ENCODE measurements around the gene NAGLU.

DNA sequence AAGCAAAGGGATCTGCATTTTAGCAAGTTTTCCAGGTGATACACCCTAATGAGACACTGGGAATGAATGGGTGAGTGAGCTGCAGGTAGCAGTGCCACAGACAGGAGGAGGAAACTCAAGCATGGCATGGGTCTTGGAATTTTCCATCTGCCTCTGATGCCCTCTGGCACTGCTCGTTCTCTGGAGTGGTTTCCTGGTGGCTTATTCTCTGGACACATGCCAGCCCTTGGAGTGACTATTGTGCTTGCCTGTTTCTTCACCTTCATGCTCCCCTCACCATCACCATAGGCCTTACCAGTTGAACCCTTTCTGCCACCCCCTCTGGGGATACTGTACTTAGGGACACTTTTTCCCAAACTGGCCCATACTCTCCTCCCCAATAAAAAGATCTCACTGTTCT lies 27.5 kb downstream of the NAGLU start:
- TF ChIP-seq, protein P1, sequence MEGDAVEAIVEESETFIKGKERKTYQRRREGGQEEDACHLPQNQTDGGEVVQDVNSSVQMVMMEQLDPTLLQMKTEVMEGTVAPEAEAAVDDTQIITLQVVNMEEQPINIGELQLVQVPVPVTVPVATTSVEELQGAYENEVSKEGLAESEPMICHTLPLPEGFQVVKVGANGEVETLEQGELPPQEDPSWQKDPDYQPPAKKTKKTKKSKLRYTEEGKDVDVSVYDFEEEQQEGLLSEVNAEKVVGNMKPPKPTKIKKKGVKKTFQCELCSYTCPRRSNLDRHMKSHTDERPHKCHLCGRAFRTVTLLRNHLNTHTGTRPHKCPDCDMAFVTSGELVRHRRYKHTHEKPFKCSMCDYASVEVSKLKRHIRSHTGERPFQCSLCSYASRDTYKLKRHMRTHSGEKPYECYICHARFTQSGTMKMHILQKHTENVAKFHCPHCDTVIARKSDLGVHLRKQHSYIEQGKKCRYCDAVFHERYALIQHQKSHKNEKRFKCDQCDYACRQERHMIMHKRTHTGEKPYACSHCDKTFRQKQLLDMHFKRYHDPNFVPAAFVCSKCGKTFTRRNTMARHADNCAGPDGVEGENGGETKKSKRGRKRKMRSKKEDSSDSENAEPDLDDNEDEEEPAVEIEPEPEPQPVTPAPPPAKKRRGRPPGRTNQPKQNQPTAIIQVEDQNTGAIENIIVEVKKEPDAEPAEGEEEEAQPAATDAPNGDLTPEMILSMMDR (IDR thresholded peaks at IDR 0.05), result no peak
- no peak for TF ChIP-seq ZFX (IDR thresholded peaks at IDR 0.05; ENCODE audit: borderline replicate concordance)
